ENCODE measurements around the gene CREM.

GRCh38 chr10:35165811-35166210, 39.2 kb downstream of the CREM start:
- no peak for TF ChIP-seq CTCF (IDR thresholded peaks at IDR 0.05)
- no peak for TF ChIP-seq POLR2AphosphoS5 (IDR thresholded peaks at IDR 0.05)
- TF ChIP-seq POLR2A (IDR thresholded peaks at IDR 0.05), result no peak
